Chondrocyte (in vitro differentiated cells): ENCODE measurements around the gene CYB561D2. TPM values are rescaled to one million over a fixed set of nuclear protein-coding genes. Genes with fewer than 3 reads are reported as not detected.
A peak's percentile ranks its signal among the peaks of the same experiment; 100 is the strongest.

Experiments
- DNase-seq: peaks from one replicate; pipeline ENCODE4 v3.0.0; 2021; ENCODE audit warnings: mixed read lengths, low spot score
- H3K27ac Mint-ChIP-seq: one replicate; pipeline ENCODE4 v1.8.0; 2021; ENCODE audit warnings: mild to moderate bottlenecking, moderate library complexity, mixed read lengths; ENCODE audit not compliant: unreplicated experiment
- H3K27me3 Mint-ChIP-seq: 2 replicates; pipeline ENCODE4 v1.8.0; 2021; ENCODE audit warnings: low read depth, mixed read lengths
- H3K36me3 Mint-ChIP-seq: 2 replicates; pipeline ENCODE4 v1.8.0; 2021; ENCODE audit warnings: low read depth, mixed read lengths
- H3K4me1 Mint-ChIP-seq: 2 replicates; pipeline ENCODE4 v1.8.0; 2021; ENCODE audit warnings: low read depth, mild to moderate bottlenecking, mixed read lengths
- H3K4me3 Mint-ChIP-seq: one replicate; pipeline ENCODE4 v1.8.0; 2021; ENCODE audit warnings: mild to moderate bottlenecking, moderate library complexity, mixed read lengths; ENCODE audit not compliant: unreplicated experiment
- H3K9me3 Mint-ChIP-seq: 2 replicates; pipeline ENCODE4 v1.8.0; 2021; ENCODE audit warnings: low read depth, mixed read lengths
- total RNA-seq: library from RNA; stranded (reverse); gene quantifications from 3 replicates; pipeline ENCODE4 v1.2.1, GENCODE V29; 2021
- TF ChIP-seq, protein P1 (sequence below): fragments of 200-600 bp; sonication (generic); IDR thresholded peaks from 2 replicates; pipeline ENCODE4 v1.5.0; 2021; ENCODE audit warnings: antibody characterized with exemption, mild to moderate bottlenecking, moderate library complexity

CYB561D2 gene
- total RNA-seq, 1 donor from 2014 or later: 18.2 TPM

DNA sequence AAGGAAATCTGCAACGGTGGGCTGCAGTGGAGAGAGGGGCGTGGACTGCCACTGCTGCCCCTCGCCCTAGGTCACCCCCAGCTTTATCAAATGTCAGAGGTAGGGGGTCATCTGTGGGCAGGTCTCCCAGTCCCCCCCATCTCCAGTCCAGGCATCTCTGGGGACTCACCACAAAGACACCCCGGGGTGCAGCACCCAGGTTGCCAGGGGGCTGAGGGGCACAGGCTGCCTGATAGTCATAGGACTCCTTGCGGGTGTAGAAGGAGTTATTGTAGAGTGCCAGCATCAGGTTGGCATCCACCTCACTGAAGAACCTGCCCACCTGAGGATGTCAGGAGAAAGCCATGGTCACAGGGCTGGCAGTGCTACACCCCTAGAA is 15.2 kb downstream of the CYB561D2 start:
- no peak overlapping the region for H3K27ac Mint-ChIP-seq
- no peaks in the 10 kb centered on the region for H3K27me3 Mint-ChIP-seq
- H3K9me3 Mint-ChIP-seq: no peaks in the 10 kb centered on the region
- peak overlapping the region; percentile 45 for H3K4me3 Mint-ChIP-seq
- H3K36me3 Mint-ChIP-seq: no peaks in the 10 kb centered on the region
- peaks cover 7% of the 10 kb centered on the region for H3K4me1 Mint-ChIP-seq
- no peak for DNase-seq
- TF ChIP-seq, protein P1, sequence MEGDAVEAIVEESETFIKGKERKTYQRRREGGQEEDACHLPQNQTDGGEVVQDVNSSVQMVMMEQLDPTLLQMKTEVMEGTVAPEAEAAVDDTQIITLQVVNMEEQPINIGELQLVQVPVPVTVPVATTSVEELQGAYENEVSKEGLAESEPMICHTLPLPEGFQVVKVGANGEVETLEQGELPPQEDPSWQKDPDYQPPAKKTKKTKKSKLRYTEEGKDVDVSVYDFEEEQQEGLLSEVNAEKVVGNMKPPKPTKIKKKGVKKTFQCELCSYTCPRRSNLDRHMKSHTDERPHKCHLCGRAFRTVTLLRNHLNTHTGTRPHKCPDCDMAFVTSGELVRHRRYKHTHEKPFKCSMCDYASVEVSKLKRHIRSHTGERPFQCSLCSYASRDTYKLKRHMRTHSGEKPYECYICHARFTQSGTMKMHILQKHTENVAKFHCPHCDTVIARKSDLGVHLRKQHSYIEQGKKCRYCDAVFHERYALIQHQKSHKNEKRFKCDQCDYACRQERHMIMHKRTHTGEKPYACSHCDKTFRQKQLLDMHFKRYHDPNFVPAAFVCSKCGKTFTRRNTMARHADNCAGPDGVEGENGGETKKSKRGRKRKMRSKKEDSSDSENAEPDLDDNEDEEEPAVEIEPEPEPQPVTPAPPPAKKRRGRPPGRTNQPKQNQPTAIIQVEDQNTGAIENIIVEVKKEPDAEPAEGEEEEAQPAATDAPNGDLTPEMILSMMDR: no peak

- H3K27ac Mint-ChIP-seq: no peak overlapping the region
- H3K27me3 Mint-ChIP-seq: peaks cover 7% of the 10 kb centered on the region
- peaks cover 6% of the 10 kb centered on the region for H3K4me1 Mint-ChIP-seq
- no peak overlapping the region for H3K4me3 Mint-ChIP-seq
- TF ChIP-seq, protein P1: no peak
- H3K36me3 Mint-ChIP-seq: no peaks in the 10 kb centered on the region
- DNase-seq: no peak
- no peaks in the 10 kb centered on the region for H3K9me3 Mint-ChIP-seq
Measured at GRCh38 chr3:50369012-50369670, 18.5 kb downstream of the CYB561D2 start.

- TF ChIP-seq, protein P1: peak; percentile 67
- Mint-ChIP-seq H3K36me3 (no peaks in the 10 kb centered on the region), H3K4me3 (no peak overlapping the region), H3K9me3 (no peaks in the 10 kb centered on the region), H3K27me3 (peaks cover 7% of the 10 kb centered on the region), H3K27ac (no peak overlapping the region), H3K4me1 (no peaks in the 10 kb centered on the region)
- no peak for DNase-seq
Measured at GRCh38 chr3:50370594-50370993, 19.9 kb downstream of the CYB561D2 start.

DNA sequence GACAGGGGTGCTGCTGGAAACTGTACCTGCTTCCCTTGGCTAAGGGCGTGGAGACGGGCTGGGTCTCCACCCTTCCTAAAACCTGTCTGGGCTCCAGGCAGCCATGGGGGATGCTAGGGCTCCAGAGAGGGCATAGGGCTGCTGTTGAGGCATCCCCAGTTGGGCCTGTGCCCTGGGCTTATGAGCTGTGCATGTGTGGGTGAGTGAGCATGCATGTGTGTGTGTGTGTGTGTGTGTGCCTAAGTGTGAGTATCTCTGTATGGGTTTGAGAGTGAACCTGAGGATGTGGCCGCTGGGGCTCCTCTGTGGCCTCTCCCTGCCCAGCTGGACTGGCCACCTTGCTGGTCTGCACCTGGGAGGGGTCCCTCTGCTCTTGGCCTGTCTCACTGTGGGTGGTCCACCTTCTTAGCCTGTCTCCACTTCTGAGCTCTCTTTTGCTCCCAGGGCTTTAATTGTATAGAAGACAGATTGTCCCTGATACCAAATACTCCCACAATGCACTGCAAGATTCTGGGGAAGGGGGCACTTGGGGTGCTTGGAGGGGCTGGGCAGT is 20.5 kb downstream of the CYB561D2 start:
- Mint-ChIP-seq H3K4me1 (no peaks in the 10 kb centered on the region), H3K9me3 (no peaks in the 10 kb centered on the region), H3K27me3 (peaks cover 7% of the 10 kb centered on the region), H3K27ac (no peak overlapping the region), H3K36me3 (no peaks in the 10 kb centered on the region), H3K4me3 (no peak overlapping the region)
- DNase-seq: no peak
- TF ChIP-seq, protein P1: no peak

DNA sequence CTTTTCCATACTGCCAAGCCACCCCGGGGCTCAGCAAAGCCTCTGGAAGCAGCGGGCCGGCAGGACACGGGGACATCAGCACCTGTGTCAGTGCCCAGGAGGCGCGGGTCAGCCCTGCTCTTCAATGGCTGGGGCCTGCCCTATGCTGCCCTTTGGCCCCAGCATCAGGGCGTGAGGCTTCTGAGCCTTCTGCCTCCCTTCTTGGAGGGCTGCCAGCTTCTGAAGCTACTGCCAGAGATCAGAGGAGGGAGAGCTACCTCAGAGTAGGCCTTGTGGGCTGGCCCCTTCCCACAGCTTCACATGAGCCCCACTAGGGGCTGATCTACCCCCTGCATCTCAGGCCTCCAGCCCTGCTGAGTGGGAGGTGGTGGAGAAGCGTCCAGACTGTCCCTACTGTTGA is 21.7 kb downstream of the CYB561D2 start:
- Mint-ChIP-seq H3K27me3 (peaks cover 9% of the 10 kb centered on the region), H3K27ac (no peak overlapping the region), H3K4me1 (no peaks in the 10 kb centered on the region), H3K36me3 (no peaks in the 10 kb centered on the region), H3K4me3 (no peak overlapping the region), H3K9me3 (no peaks in the 10 kb centered on the region)
- no peak for DNase-seq
- TF ChIP-seq, protein P1: no peak
